GM12878 (cell line): ENCODE data around the gene SETD7. TPM values are rescaled to one million over a fixed set of nuclear protein-coding genes. Genes with fewer than 3 reads are reported as not detected.

Source experiments
- ATAC-seq: fragments of 200-7000 bp; cut with Tn5 transposase; 3 replicates; pipeline ENCODE4 v1.9.1; 2020; ENCODE audit warnings: mild to moderate bottlenecking, moderate library complexity
- BruUV-seq: library from RNA; stranded (reverse); fragments of 400-500 nt; replicated peaks from 2 replicates; lab custom pipeline; 2021; lab: Mats Ljungman, UMichigan
- CTCF ChIA-PET: fragments of 300-600 bp; sonication (Branson Sonifier 250); formaldehyde crosslinking; extraction: SDS; loops from one replicate; lab custom pipeline; 2021; ENCODE audit warnings: inconsistent platforms; lab: Yijun Ruan, JAX
- POLR2A ChIA-PET: fragments of 350-600 bp; formaldehyde crosslinking; extraction: SDS; loops from one replicate; lab custom pipeline; 2021; ENCODE audit warnings: inconsistent platforms; lab: Charles Lee
- RAD21 ChIA-PET: fragments of 300-600 bp; sonication (Branson Sonifier 250); formaldehyde crosslinking; loops from one replicate; lab custom pipeline; 2023; ENCODE audit warnings: antibody characterized with exemption; ENCODE audit not compliant: unreplicated experiment; lab: Charles Lee
- SMC1A ChIA-PET: fragments of 300-600 bp; sonication (Branson Sonifier 250); formaldehyde crosslinking; loops from one replicate; lab custom pipeline; 2023; ENCODE audit not compliant: unreplicated experiment, uncharacterized antibody; lab: Charles Lee
- DNase-seq: peaks from one replicate; pipeline ENCODE4 v3.0.0-alpha.2; 2011; ENCODE audit warnings: low read depth, low spot score
- FAIRE-seq: peaks from 3 replicates; lab custom pipeline; 2011; peaks lifted over from hg19 to GRCh38; lab: Jason Lieb, UNC
- H2AFZ ChIP-seq: 2 replicates; pipeline ENCODE4 v1.6.0; 2011; ENCODE audit warnings: low read depth, low read length, control low read depth; ENCODE audit not compliant: control insufficient read depth
- H3K27ac ChIP-seq: 2 replicates; pipeline ENCODE4 v1.5.1; 2011; ENCODE audit warnings: control low read depth; ENCODE audit not compliant: control insufficient read depth, insufficient read depth
- H3K27me3 ChIP-seq, 2 experiments: replicated peaks in 1 of 2; 2 replicates each; pipeline versions ENCODE4 v1.6.0 to v1.6.1; 2011; ENCODE audit warnings: low read length in 1 of 2; ENCODE audit not compliant: control insufficient read depth in 2 of 2, insufficient read depth in 2 of 2
- H3K36me3 ChIP-seq, 2 experiments: 2 replicates each; pipeline ENCODE4 v1.5.1; 2011; ENCODE audit warnings: low read length in 1 of 2; ENCODE audit not compliant: control insufficient read depth in 2 of 2, insufficient read depth in 2 of 2
- H3K4me1 ChIP-seq: 2 replicates; pipeline ENCODE4 v1.6.1; 2011; ENCODE audit warnings: mild to moderate bottlenecking, low read length, moderate library complexity, mixed read lengths; ENCODE audit not compliant: control insufficient read depth, insufficient read depth
- H3K4me2 ChIP-seq: 2 replicates; pipeline ENCODE4 v1.6.0; 2011; ENCODE audit warnings: control low read depth; ENCODE audit not compliant: control insufficient read depth, insufficient read depth
- H3K4me3 ChIP-seq: fragments of 200-600 bp; sonication (generic); 2 replicates; pipeline ENCODE4 v1.5.1; 2016
- H3K79me2 ChIP-seq: 2 replicates; pipeline ENCODE4 v1.6.0; 2011; ENCODE audit warnings: low read length; ENCODE audit not compliant: control insufficient read depth, insufficient read depth
- H3K9ac ChIP-seq: 2 replicates; pipeline ENCODE4 v1.8.0; 2011; ENCODE audit warnings: low read length, control low read depth, mixed read lengths; ENCODE audit not compliant: control insufficient read depth, insufficient read depth
- H3K9me3 ChIP-seq: replicated peaks from 3 replicates; pipeline ENCODE4 v1.5.1; 2011; ENCODE audit warnings: mild to moderate bottlenecking, low read length; ENCODE audit not compliant: control insufficient read depth, insufficient read depth
- H4K20me1 ChIP-seq: 2 replicates; pipeline ENCODE4 v1.6.0; 2011; ENCODE audit not compliant: control insufficient read depth, insufficient read depth
- BACH1 ChIP-seq: fragments of 450-650 bp; IDR thresholded peaks from 2 replicates; pipeline ENCODE4 v1.6.1; 2017; ENCODE audit warnings: mild to moderate bottlenecking, borderline replicate concordance
- BHLHE40 ChIP-seq, 2 experiments: fragments of 450-650 bp in 1 of 2; IDR thresholded peaks; 2 replicates each; pipeline ENCODE4 v1.6.1; 2011 to 2017; ENCODE audit warnings: low read depth in 2 of 2, borderline replicate concordance in 1 of 2, improper control_type of control experiment in 1 of 2, low read length in 1 of 2, mild to moderate bottlenecking in 1 of 2
- CEBPB ChIP-seq, 2 experiments: fragments of 150-350 bp in 1 of 2; IDR thresholded peaks; 2 replicates each; pipeline ENCODE4 v1.6.1; 2012 to 2014; ENCODE audit warnings: low read depth in 2 of 2, low read length in 2 of 2, borderline replicate concordance in 1 of 2, inconsistent platforms in 1 of 2
- CHD2 ChIP-seq: IDR thresholded peaks from 2 replicates; pipeline ENCODE4 v1.6.1; 2011; ENCODE audit warnings: low read depth, low read length, improper control_type of control experiment, borderline replicate concordance
- HDAC2 ChIP-seq: fragments of 200-600 bp; sonication (generic); IDR thresholded peaks from 2 replicates; pipeline ENCODE4 v1.6.1; 2017
- HDGF ChIP-seq: fragments of 450-650 bp; IDR thresholded peaks from 2 replicates; pipeline ENCODE4 v1.6.1; 2016; ENCODE audit warnings: antibody characterized with exemption
- KAT2A ChIP-seq: conservative IDR thresholded peaks from 2 replicates; pipeline ENCODE4 v1.6.1; 2011; ENCODE audit warnings: low read depth, low read length; ENCODE audit not compliant: control insufficient read depth
- MTA2 ChIP-seq: fragments of 450-650 bp; IDR thresholded peaks from 2 replicates; pipeline ENCODE4 v1.6.1; 2016; ENCODE audit warnings: low read depth, mild to moderate bottlenecking, moderate library complexity
- RAD21 ChIP-seq: IDR thresholded peaks from 2 replicates; pipeline ENCODE4 v1.6.1; 2011; ENCODE audit warnings: mild to moderate bottlenecking, low read depth, low read length, moderate library complexity; ENCODE audit not compliant: insufficient read depth
- SREBF2 ChIP-seq: IDR thresholded peaks from 2 replicates; pipeline ENCODE4 v1.6.1; 2012; ENCODE audit warnings: mild to moderate bottlenecking, low read length
- SRF ChIP-seq, 2 experiments: IDR thresholded peaks; 2 replicates each; pipeline ENCODE4 v1.6.1; 2011; ENCODE audit warnings: low read depth in 2 of 2, low read length in 2 of 2, mild to moderate bottlenecking in 1 of 2, moderate library complexity in 1 of 2
- STAT1 ChIP-seq: fragments of 450-650 bp; conservative IDR thresholded peaks from 2 replicates; pipeline ENCODE4 v1.6.1; 2014; ENCODE audit warnings: antibody characterized with exemption, mild to moderate bottlenecking
- SUZ12 ChIP-seq: fragments of 200-600 bp; sonication (generic); IDR thresholded peaks from one replicate; pipeline ENCODE4 v1.6.1; 2018; ENCODE audit warnings: antibody characterized with exemption, mild to moderate bottlenecking; ENCODE audit not compliant: unreplicated experiment
- ZNF384 ChIP-seq: IDR thresholded peaks from 2 replicates; pipeline ENCODE4 v1.6.1; 2012; ENCODE audit warnings: low read depth, mild to moderate bottlenecking, low read length, improper control_type of control experiment, borderline replicate concordance
- WGBS: methylation state at CpG from one replicate; pipeline ENCODE4 v1.1.6; 2016; ENCODE audit warnings: low lambda C conversion rate; ENCODE audit not compliant: insufficient replicate concordance, insufficient coverage; ENCODE audit errors: missing lambda C conversion rate; 5-methylcytosine and 5-hydroxymethylcytosine counted together
- in situ Hi-C: fragments of 300-500 bp; cut with MboI; formaldehyde crosslinking; loops from 9 replicates; pipeline ENCODE4 v1.14.3; 2018; ENCODE audit warnings: mixed read lengths
- intact Hi-C: fragments of 100-400 bp; cut with micrococcal nuclease; formaldehyde crosslinking; loops from one replicate; pipeline ENCODE4 v1.14.2; 2022; ENCODE audit not compliant: unreplicated experiment
- polyA plus RNA-seq, 11 experiments: library from polyadenylated mRNA; depleted of rRNA in 4 of 11; unstranded in 6 of 11; stranded (reverse) in 5 of 11; fragments of >200 nt; fragmentation: Nextera tagmentation in 4 of 11; fragmentation: Illumina TruSeq in 1 of 11; extraction: Ambion mirVana in 4 of 11; extraction: Trizol in 1 of 11; gene quantifications; 1 replicate in 1 of 11; 2 replicates in 10 of 11; pipeline versions ENCODE4 v1.2.1 to v1.2.3, GENCODE V29; 2011 to 2016; ENCODE audit warnings: inconsistent platforms in 2 of 11, missing spikeins in 2 of 11, low read depth in 1 of 11
- total RNA-seq, 4 experiments: library from RNA; depleted of rRNA in 3 of 4; stranded (reverse); fragments of >200 nt in 3 of 4; fragmentation: Illumina TruSeq in 1 of 4; extraction: Trizol in 1 of 4; gene quantifications; 2 replicates each; pipeline versions ENCODE4 v1.2.1 to v1.2.3, GENCODE V29; 2013 to 2021
- TF ChIP-seq, protein P1 (sequence below): fragments of 450-650 bp; IDR thresholded peaks from 2 replicates; pipeline ENCODE4 v1.6.1; 2017; ENCODE audit warnings: mild to moderate bottlenecking, moderate library complexity

Gene SETD7
- total and polyA plus RNA-seq, 10 of the 15 experiments (the other 5 are each of a cell fraction or from before 2014, with no cell fraction given): 0.03 to 0.82 (median 0.44) TPM

DNA sequence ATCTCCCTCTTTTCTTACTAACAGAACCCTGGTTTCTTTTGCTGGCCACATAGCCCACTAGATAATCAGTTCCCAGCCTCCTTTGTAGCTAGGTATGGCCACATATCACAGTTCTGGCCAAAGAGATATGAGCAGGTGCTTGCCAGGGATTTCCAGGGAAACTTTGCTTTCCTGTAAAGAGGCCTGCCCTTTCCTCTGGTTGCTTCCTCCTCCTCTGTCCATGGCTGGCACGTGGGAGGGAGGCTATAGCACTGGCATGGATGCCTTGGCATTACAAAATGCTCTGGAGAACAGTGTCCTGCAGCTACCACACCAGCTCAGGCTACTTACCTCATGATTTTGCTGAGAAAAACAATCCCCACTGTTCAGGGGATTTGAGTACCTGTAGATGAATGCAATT, 74.6 kb downstream of the SETD7 start (continued):
- TF ChIP-seq SRF (IDR thresholded peaks at IDR 0.05; ENCODE audit: low read depth in 2 of 2, low read length in 2 of 2): no peak

DNA sequence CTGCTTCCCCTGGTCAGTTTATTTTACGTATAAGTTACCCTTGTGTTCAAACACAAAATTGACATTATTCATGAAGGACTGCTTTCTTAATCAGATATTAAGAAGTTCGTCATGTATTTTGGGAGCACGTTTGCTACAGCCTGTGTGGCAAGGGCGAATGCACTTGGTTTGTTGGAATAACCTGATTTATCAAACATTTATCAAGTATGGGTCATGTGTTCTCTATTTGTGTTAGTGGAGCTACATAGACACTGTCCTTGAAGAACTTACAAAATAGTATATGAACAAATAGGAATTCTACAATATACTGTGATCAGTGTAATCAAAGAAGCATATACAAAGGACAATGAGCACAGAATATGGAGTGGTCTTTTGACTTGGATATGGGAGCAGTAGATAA, 79.7 kb downstream of the SETD7 start:
- ATAC-seq (no peak), FAIRE-seq (no peak), DNase-seq (no peak)
- Histone ChIP-seq H3K36me3 (peaks cover 0 to 7% of the 10 kb centered on the region in 2 experiments; a peak in 2 of 4 replicates), H2AFZ (no peak overlapping the region), H3K4me3 (no peak overlapping the region), H3K27me3 (no peaks in the 10 kb centered on the region), H3K9me3 (no peaks in the 10 kb centered on the region; the same call in none of the 3 replicates), H3K27ac (no peak overlapping the region), H3K4me1 (no peaks in the 10 kb centered on the region), H3K9ac (no peak overlapping the region), H4K20me1 (no peaks in the 10 kb centered on the region), H3K79me2 (no peaks in the 10 kb centered on the region), H3K4me2 (no peak overlapping the region)
- ChIA-PET SMC1A (interaction anchor here (1.2 to 1.7 kb wide), 2 partner anchors 10 to 14 kb away, joined by 4 to 5 read pairs; no protein-coding TSS in a partner anchor), POLR2A (no interaction called here), CTCF (interaction anchor here (1.0 to 1.8 kb wide), 2 partner anchors 12 to 17 kb away, joined by 3 to 4 read pairs; no protein-coding TSS in a partner anchor), RAD21 (no interaction called here)
- BruUV-seq: no TSS peak
- intact Hi-C loops (no loop called here), in situ Hi-C loops (no loop called here)
- no peak for TF ChIP-seq ZNF384
- TF ChIP-seq CHD2: no peak
- TF ChIP-seq KAT2A: no peak
- TF ChIP-seq BACH1: no peak
- no peak for TF ChIP-seq MTA2
- TF ChIP-seq BHLHE40 (IDR thresholded peaks at IDR 0.05; ENCODE audit: borderline replicate concordance in 1 of 2, low read depth in 2 of 2, low read length in 1 of 2): no peak
- no peak for TF ChIP-seq STAT1
- TF ChIP-seq HDAC2: no peak
- TF ChIP-seq, protein P1, sequence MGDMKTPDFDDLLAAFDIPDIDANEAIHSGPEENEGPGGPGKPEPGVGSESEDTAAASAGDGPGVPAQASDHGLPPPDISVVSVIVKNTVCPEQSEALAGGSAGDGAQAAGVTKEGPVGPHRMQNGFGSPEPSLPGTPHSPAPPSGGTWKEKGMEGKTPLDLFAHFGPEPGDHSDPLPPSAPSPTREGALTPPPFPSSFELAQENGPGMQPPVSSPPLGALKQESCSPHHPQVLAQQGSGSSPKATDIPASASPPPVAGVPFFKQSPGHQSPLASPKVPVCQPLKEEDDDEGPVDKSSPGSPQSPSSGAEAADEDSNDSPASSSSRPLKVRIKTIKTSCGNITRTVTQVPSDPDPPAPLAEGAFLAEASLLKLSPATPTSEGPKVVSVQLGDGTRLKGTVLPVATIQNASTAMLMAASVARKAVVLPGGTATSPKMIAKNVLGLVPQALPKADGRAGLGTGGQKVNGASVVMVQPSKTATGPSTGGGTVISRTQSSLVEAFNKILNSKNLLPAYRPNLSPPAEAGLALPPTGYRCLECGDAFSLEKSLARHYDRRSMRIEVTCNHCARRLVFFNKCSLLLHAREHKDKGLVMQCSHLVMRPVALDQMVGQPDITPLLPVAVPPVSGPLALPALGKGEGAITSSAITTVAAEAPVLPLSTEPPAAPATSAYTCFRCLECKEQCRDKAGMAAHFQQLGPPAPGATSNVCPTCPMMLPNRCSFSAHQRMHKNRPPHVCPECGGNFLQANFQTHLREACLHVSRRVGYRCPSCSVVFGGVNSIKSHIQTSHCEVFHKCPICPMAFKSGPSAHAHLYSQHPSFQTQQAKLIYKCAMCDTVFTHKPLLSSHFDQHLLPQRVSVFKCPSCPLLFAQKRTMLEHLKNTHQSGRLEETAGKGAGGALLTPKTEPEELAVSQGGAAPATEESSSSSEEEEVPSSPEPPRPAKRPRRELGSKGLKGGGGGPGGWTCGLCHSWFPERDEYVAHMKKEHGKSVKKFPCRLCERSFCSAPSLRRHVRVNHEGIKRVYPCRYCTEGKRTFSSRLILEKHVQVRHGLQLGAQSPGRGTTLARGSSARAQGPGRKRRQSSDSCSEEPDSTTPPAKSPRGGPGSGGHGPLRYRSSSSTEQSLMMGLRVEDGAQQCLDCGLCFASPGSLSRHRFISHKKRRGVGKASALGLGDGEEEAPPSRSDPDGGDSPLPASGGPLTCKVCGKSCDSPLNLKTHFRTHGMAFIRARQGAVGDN: no peak
- no peak for TF ChIP-seq RAD21
- TF ChIP-seq SREBF2: no peak
- TF ChIP-seq SUZ12: no peak
- no peak for TF ChIP-seq CEBPB (IDR thresholded peaks at IDR 0.05; ENCODE audit: borderline replicate concordance in 1 of 2, low read depth in 2 of 2, low read length in 2 of 2)
- TF ChIP-seq HDGF: no peak
- WGBS: 97% methylated on average over 4 of the region's 4 CpGs
